Mesenchymal stem cell (in vitro differentiated cells and primary cell): ENCODE measurements around the gene PRSS22.
A peak's percentile ranks its signal among the peaks of the same experiment; 100 is the strongest.

Experiments
- DNase-seq: peaks from one replicate; pipeline ENCODE4 v3.0.0-alpha.2; 2013
- H2AFZ ChIP-seq: one replicate; pipeline ENCODE4 v1.6.1; 2013; ENCODE audit warnings: low read depth, mild to moderate bottlenecking, control low read depth, inconsistent platforms, low read length, moderate library complexity
- H2AK5ac ChIP-seq: 2 replicates; pipeline ENCODE4 v1.6.1; 2013; ENCODE audit warnings: low read length, moderate library complexity, mild to moderate bottlenecking, inconsistent platforms; ENCODE audit not compliant: severe bottlenecking
- H2BK120ac ChIP-seq: one replicate; pipeline ENCODE4 v1.6.1; 2013; ENCODE audit warnings: low read depth, mild to moderate bottlenecking, inconsistent platforms, low read length, moderate library complexity
- H2BK12ac ChIP-seq, 2 experiments: one replicate each; pipeline ENCODE4 v1.6.1; 2013; ENCODE audit warnings: inconsistent platforms in 2 of 2, low read length in 2 of 2, mild to moderate bottlenecking in 2 of 2, moderate library complexity in 2 of 2, control low read depth in 1 of 2
- H2BK15ac ChIP-seq: one replicate; pipeline ENCODE4 v1.6.1; 2013; ENCODE audit warnings: mild to moderate bottlenecking, low read depth, inconsistent platforms; ENCODE audit not compliant: poor library complexity, severe bottlenecking
- H2BK5ac ChIP-seq: 2 replicates; pipeline ENCODE4 v1.6.1; 2013; ENCODE audit warnings: low read depth, mild to moderate bottlenecking, low read length, control low read depth, inconsistent platforms; ENCODE audit not compliant: poor library complexity, severe bottlenecking
- H3K14ac ChIP-seq, 2 experiments: one replicate each; pipeline ENCODE4 v1.6.1; 2013; ENCODE audit warnings: inconsistent platforms in 2 of 2, low read length in 2 of 2, control low read depth in 1 of 2, mild to moderate bottlenecking in 1 of 2, moderate library complexity in 1 of 2
- H3K18ac ChIP-seq, 2 experiments: one replicate each; pipeline ENCODE4 v1.6.1; 2013; ENCODE audit warnings: inconsistent platforms in 2 of 2, low read length in 2 of 2, control low read depth in 1 of 2, low read depth in 1 of 2, mild to moderate bottlenecking in 1 of 2
- H3K23ac ChIP-seq, 2 experiments: one replicate each; pipeline ENCODE4 v1.6.1; 2013; ENCODE audit warnings: inconsistent platforms in 2 of 2, low read length in 2 of 2, mild to moderate bottlenecking in 2 of 2, moderate library complexity in 2 of 2, control low read depth in 1 of 2
- H3K27ac ChIP-seq: 2 replicates; pipeline ENCODE4 v1.5.1; 2013; ENCODE audit warnings: mild to moderate bottlenecking, moderate library complexity, low read length, control low read depth, inconsistent platforms; ENCODE audit not compliant: poor library complexity, severe bottlenecking
- H3K27me3 ChIP-seq, 2 experiments: 2 replicates each; pipeline versions ENCODE4 v1.6.1 to v1.7.0; 2013; ENCODE audit warnings: low read length in 2 of 2, mild to moderate bottlenecking in 2 of 2, moderate library complexity in 2 of 2, control low read depth in 1 of 2, inconsistent platforms in 1 of 2; ENCODE audit not compliant: control insufficient read depth in 1 of 2, insufficient read depth in 1 of 2
- H3K36me3 ChIP-seq, 2 experiments: 2 replicates each; pipeline versions ENCODE4 v1.6.1 to v1.7.0; 2013; ENCODE audit warnings: low read length in 2 of 2, control low read depth in 1 of 2, inconsistent platforms in 1 of 2, low read depth in 1 of 2, mild to moderate bottlenecking in 1 of 2; ENCODE audit not compliant: insufficient read depth in 2 of 2, control insufficient read depth in 1 of 2
- H3K4ac ChIP-seq, 2 experiments: one replicate each; pipeline ENCODE4 v1.6.1; 2013; ENCODE audit warnings: inconsistent platforms in 2 of 2, low read length in 2 of 2, mild to moderate bottlenecking in 2 of 2, moderate library complexity in 2 of 2, control low read depth in 1 of 2, low read depth in 1 of 2
- H3K4me1 ChIP-seq: 2 replicates; pipeline ENCODE4 v1.6.1; 2013; ENCODE audit warnings: low read depth, low read length, control low read depth; ENCODE audit not compliant: control insufficient read depth, insufficient read depth
- H3K4me2 ChIP-seq: 2 replicates; pipeline ENCODE4 v1.6.1; 2013; ENCODE audit warnings: low read length, mild to moderate bottlenecking, inconsistent platforms; ENCODE audit not compliant: poor library complexity, severe bottlenecking
- H3K4me3 ChIP-seq, 2 experiments: 2 replicates each; pipeline versions ENCODE4 v1.5.1 to v1.7.0; 2013; ENCODE audit warnings: low read length in 2 of 2, mild to moderate bottlenecking in 2 of 2, control low read depth in 1 of 2, low read depth in 1 of 2; ENCODE audit not compliant: insufficient read depth in 1 of 2
- H3K79me1 ChIP-seq: replicated peaks from 2 replicates; pipeline ENCODE4 v1.6.1; 2013; ENCODE audit warnings: mild to moderate bottlenecking, control low read depth, low read length, inconsistent platforms; ENCODE audit not compliant: poor library complexity, severe bottlenecking
- H3K9ac ChIP-seq: 2 replicates; pipeline ENCODE4 v1.7.0; 2013; ENCODE audit warnings: mild to moderate bottlenecking, low read length, moderate library complexity
- H3K9me3 ChIP-seq: 2 replicates; pipeline ENCODE4 v1.7.0; 2013; ENCODE audit warnings: mild to moderate bottlenecking, low read length; ENCODE audit not compliant: control insufficient read depth
- H4K8ac ChIP-seq: one replicate; pipeline ENCODE4 v1.6.1; 2013; ENCODE audit warnings: inconsistent platforms, mild to moderate bottlenecking, low read length, moderate library complexity
- H4K91ac ChIP-seq: one replicate; pipeline ENCODE4 v1.6.1; 2013; ENCODE audit warnings: mild to moderate bottlenecking, low read length, inconsistent platforms
- WGBS: methylation state at CpG from one replicate; pipeline ENCODE4 v1.1.7; 2013; ENCODE audit warnings: mixed read lengths; 5-methylcytosine and 5-hydroxymethylcytosine counted together

PRSS22 gene

DNA sequence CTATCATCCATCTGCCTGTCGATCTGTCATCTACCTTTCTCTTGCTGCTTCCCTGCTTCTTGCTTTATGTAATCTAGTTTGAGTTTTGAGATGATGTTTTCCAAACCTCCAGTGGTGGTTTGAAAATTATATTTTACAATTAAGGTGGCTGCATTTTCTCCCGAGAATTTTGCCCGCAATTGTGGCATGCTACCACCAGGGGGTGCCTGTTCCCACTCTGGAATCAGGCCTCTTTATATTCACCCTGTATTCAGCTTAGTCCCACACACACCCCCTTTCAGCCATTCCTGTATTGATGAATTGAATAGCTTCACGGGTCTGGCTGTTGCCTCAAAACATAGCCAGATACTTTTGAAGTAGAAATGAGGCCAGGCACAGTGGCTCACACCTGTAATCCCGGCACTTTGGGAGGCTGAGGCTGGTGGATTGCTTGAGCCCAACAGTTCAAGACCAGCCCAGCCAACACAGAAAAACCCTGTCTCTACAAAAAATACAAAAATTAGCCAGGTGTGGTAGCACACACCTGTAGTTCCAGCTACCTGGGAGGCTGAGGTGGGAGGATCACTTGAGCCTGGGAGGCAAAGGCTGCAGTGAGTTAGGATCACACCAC, 3.2 kb downstream of the PRSS22 start:
- H3K23ac ChIP-seq: no peak overlapping the region
- no peak overlapping the region for H2AFZ ChIP-seq
- peaks cover 21 to 28% of the 10 kb centered on the region in 2 experiments for H3K27me3 ChIP-seq
- H3K9ac ChIP-seq: no peak overlapping the region
- H3K18ac ChIP-seq: no peak overlapping the region
- H2BK120ac ChIP-seq: no peak overlapping the region
- H3K4me2 ChIP-seq: no peak overlapping the region
- H2AK5ac ChIP-seq: no peak overlapping the region
- H3K4me3 ChIP-seq: no peak overlapping the region
- WGBS: 76% methylated on average over 5 of the region's 5 CpGs
- H4K8ac ChIP-seq: no peak overlapping the region
- no peak overlapping the region for H2BK15ac ChIP-seq
- H3K14ac ChIP-seq: no peak overlapping the region
- H3K9me3 ChIP-seq: peaks cover 9% of the 10 kb centered on the region
- no peak overlapping the region for H3K27ac ChIP-seq
- peaks cover 17% of the 10 kb centered on the region for H3K4me1 ChIP-seq
- H4K91ac ChIP-seq: no peak overlapping the region
- H3K4ac ChIP-seq: no peak overlapping the region
- no peak overlapping the region for H2BK5ac ChIP-seq
- no peak overlapping the region for H2BK12ac ChIP-seq
- no peaks in the 10 kb centered on the region for H3K36me3 ChIP-seq
- H3K79me1 ChIP-seq: no peaks in the 10 kb centered on the region
- DNase-seq: no peak

DNA sequence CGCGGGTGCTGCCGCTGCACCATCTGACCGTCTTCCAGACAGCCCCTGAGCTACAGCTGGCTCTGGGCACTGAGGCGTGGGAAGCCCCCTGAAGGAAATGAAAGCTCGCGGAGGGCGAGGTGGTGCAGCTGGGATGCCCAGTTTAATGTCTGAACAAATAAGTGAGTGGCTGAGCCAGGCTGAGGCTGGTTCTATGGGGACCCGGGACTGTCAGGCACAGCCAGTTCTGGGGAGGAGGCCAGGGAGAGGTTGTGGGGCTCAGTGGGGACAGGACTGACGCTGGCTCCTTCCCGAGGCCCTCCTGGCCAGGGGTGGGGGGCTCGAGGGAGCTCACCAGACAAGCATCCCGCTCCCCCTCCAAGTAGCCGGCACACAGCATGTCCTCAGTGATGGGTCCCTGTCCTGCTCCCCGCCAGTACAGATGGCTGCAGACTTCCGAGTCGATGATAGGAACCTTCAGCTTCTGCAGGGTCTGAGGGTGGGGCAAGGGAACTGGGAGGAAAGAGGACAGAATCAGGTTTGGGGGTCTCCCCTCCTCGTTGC, 4.4 kb downstream of the PRSS22 start:
- no peak overlapping the region for H2AK5ac ChIP-seq
- H2BK12ac ChIP-seq: no peak overlapping the region
- H4K8ac ChIP-seq: no peak overlapping the region
- H3K27ac ChIP-seq: no peak overlapping the region
- H2BK5ac ChIP-seq: no peak overlapping the region
- no peak overlapping the region for H3K23ac ChIP-seq
- 89% methylated on average over 18 of the region's 18 CpGs for WGBS
- no peak overlapping the region for H3K14ac ChIP-seq
- no peak overlapping the region for H3K4me3 ChIP-seq
- H4K91ac ChIP-seq: no peak overlapping the region
- no peak overlapping the region for H3K9ac ChIP-seq
- no peaks in the 10 kb centered on the region for H3K79me1 ChIP-seq
- H2BK15ac ChIP-seq: no peak overlapping the region
- no peaks in the 10 kb centered on the region for H3K36me3 ChIP-seq
- H3K4ac ChIP-seq: no peak overlapping the region
- H3K9me3 ChIP-seq: peaks cover 9% of the 10 kb centered on the region
- no peak overlapping the region for H3K4me2 ChIP-seq
- no peak overlapping the region for H2AFZ ChIP-seq
- DNase-seq: no peak
- no peak overlapping the region for H2BK120ac ChIP-seq
- peaks cover 22 to 28% of the 10 kb centered on the region in 2 experiments for H3K27me3 ChIP-seq
- no peak overlapping the region for H3K18ac ChIP-seq
- peaks cover 13% of the 10 kb centered on the region for H3K4me1 ChIP-seq

DNA sequence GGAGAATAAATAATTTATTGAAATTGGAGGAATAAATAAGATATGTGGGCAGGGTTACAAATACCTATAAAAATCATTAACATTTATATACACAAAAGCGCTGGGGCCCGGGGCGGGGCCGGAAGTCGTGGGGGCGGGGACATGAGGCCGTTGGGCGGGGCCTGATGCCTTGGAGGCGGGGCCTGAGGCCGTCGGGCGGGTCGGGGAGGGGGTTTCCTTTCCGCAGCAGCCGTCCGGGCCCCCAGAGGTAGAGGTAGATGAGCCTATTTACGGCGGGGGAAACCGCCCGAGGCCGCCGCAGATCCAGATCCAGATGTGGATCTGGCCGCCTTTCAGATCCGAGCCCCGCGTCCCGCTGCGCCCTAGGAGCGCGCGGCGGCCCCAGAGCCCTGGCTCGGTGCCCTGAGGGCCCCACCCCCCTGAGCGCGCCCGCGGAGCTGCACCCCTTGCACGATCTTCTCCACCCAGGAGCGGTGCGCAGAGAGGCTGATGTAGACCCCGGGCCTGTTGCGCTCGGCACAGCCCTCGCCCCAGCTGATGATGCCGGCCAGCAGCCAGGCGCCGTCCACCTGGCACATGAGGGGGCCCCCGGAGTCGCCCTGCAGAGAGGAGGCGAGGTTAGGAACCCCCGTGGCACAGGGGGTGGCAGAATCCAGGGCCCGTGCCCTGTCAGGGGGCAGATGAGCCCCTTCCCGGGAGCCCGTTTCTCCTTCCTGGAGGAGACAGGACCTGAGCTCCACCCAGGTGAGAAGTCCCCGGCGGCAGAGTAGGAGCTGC, 5.1 kb downstream of the PRSS22 start:
- Histone ChIP-seq H3K27me3 (peaks cover 15 to 22% of the 10 kb centered on the region in 2 experiments), H2BK5ac (no peak overlapping the region), H3K4me1 (peaks cover 7% of the 10 kb centered on the region), H2BK12ac (no peak overlapping the region), H3K9me3 (peaks cover 9% of the 10 kb centered on the region), H2AK5ac (no peak overlapping the region), H2BK120ac (no peak overlapping the region), H3K4me3 (no peak overlapping the region), H3K23ac (no peak overlapping the region), H3K79me1 (no peaks in the 10 kb centered on the region), H2BK15ac (no peak overlapping the region), H3K4ac (no peak overlapping the region), H3K27ac (no peak overlapping the region), H4K8ac (no peak overlapping the region), H4K91ac (no peak overlapping the region), H3K9ac (no peak overlapping the region), H3K4me2 (no peak overlapping the region), H3K18ac (no peak overlapping the region), H2AFZ (no peak overlapping the region), H3K14ac (no peak overlapping the region), H3K36me3 (no peaks in the 10 kb centered on the region)
- 90% methylated on average over 56 of the region's 56 CpGs for WGBS
- no peak for DNase-seq

DNA sequence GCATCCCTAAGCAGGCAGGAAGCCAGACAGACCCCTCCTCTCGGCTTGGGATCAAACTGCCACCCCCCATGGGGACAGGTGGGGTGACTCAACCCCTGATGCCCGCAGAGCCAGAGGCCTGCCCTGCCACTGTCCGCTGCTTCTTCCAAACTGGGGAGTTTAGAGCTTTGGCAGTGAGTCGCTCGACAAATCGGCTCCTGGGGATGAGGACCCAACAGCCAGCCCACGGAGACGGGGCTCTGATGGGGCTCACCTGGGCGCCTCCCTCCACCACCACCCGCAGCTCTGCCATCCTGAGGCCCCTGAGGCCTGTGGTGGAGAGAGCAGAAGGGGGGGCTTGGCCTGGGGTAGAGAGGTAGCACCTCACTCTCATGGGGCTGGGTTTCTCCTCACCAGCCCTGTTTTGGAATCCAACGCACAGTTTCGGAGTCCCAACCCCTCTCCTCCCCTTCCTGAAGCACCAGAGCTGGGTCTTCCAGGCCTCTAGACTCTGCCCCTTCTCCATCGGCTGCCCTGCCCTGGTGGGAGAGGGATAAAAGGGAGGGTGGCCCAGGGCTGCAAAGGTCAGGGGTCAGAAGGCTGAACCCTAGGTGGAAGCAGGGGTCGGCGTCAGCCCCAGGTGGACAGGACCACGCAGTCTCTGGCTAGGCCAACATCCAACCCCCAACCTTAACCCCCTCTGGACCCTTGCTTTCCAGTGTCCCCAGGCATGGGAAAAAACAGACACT, 5.8 kb downstream of the PRSS22 start:
- Histone ChIP-seq H3K27ac (no peak overlapping the region), H3K4me1 (peaks cover under 1% of the 10 kb centered on the region), H3K4me2 (no peak overlapping the region), H3K4me3 (no peak overlapping the region), H4K8ac (no peak overlapping the region), H4K91ac (no peak overlapping the region), H3K36me3 (no peaks in the 10 kb centered on the region), H3K9me3 (peaks cover 9% of the 10 kb centered on the region), H3K14ac (no peak overlapping the region), H2AK5ac (no peak overlapping the region), H3K4ac (no peak overlapping the region), H3K9ac (no peak overlapping the region), H3K18ac (no peak overlapping the region), H2AFZ (no peak overlapping the region), H2BK5ac (no peak overlapping the region), H2BK12ac (no peak overlapping the region), H3K23ac (no peak overlapping the region), H3K27me3 (peaks cover 9 to 18% of the 10 kb centered on the region in 2 experiments), H2BK15ac (peak overlapping the region; percentile 0), H2BK120ac (no peak overlapping the region), H3K79me1 (no peaks in the 10 kb centered on the region)
- no peak for DNase-seq
- WGBS: 87% methylated on average over 6 of the region's 16 CpGs
